HepG2 (cell line): ENCODE results near the gene ERV3-1. TPM values are rescaled to one million over a fixed set of nuclear protein-coding genes. Genes with fewer than 3 reads are reported as not detected.
A peak's percentile ranks its signal among the peaks of the same experiment; 100 is the strongest.

Experiments used
- AFF4 ChIP-seq: sonication (generic); formaldehyde crosslinking; IDR thresholded peaks from 2 replicates; pipeline ENCODE4 v1.4.0; 2020; ENCODE audit warnings: missing genetic modification reagents
- CHCHD3 ChIP-seq: sonication (generic); formaldehyde crosslinking; IDR thresholded peaks from 2 replicates; pipeline ENCODE4 v1.8.0; 2022; ENCODE audit warnings: mild to moderate bottlenecking, missing genetic modification reagents, moderate library complexity
- GLMP ChIP-seq: sonication (generic); formaldehyde crosslinking; IDR thresholded peaks from 2 replicates; pipeline ENCODE4 v1.9.0; 2021; ENCODE audit warnings: missing genetic modification reagents, mild to moderate bottlenecking, borderline replicate concordance
- GMEB1 ChIP-seq: sonication (generic); formaldehyde crosslinking; IDR thresholded peaks from 2 replicates; pipeline ENCODE4 v1.5.1; 2020; ENCODE audit warnings: missing genetic modification reagents, mild to moderate bottlenecking, borderline replicate concordance
- HNRNPUL1 ChIP-seq: fragments of 200-400 bp; formaldehyde crosslinking; IDR thresholded peaks from 2 replicates; pipeline ENCODE4 v1.6.1; 2017; ENCODE audit warnings: low read depth, mild to moderate bottlenecking, low read length, moderate library complexity
- IRF1 ChIP-seq: sonication (generic); formaldehyde crosslinking; IDR thresholded peaks from 2 replicates; pipeline ENCODE4 v1.4.0; 2020; ENCODE audit warnings: low read depth, mild to moderate bottlenecking, missing genetic modification reagents
- MAFF ChIP-seq: IDR thresholded peaks from 2 replicates; pipeline ENCODE4 v1.6.1; 2011; ENCODE audit warnings: low read depth, low read length, improper control_type of control experiment
- NCOA5 ChIP-seq: sonication (generic); formaldehyde crosslinking; IDR thresholded peaks from 2 replicates; pipeline ENCODE4 v1.4.0; 2020; ENCODE audit warnings: missing genetic modification reagents
- SP2 ChIP-seq: sonication (generic); formaldehyde crosslinking; IDR thresholded peaks from 2 replicates; pipeline ENCODE4 v1.5.1; 2020; ENCODE audit warnings: mild to moderate bottlenecking, missing genetic modification reagents
- ZBTB21 ChIP-seq: sonication (generic); formaldehyde crosslinking; IDR thresholded peaks from 2 replicates; pipeline ENCODE4 v1.4.0; 2020; ENCODE audit warnings: missing genetic modification reagents
- ZBTB46 ChIP-seq: sonication (generic); formaldehyde crosslinking; IDR thresholded peaks from 2 replicates; pipeline ENCODE4 v1.4.0; 2020; ENCODE audit warnings: mild to moderate bottlenecking, missing genetic modification reagents, borderline replicate concordance
- ZBTB49 ChIP-seq: sonication (generic); formaldehyde crosslinking; IDR thresholded peaks from 2 replicates; pipeline ENCODE4 v1.4.0; 2020; ENCODE audit warnings: missing genetic modification reagents, borderline replicate concordance
- ZFP36 ChIP-seq: fragments of 150-350 bp; IDR thresholded peaks from 2 replicates; pipeline ENCODE4 v1.6.1; 2018; ENCODE audit warnings: borderline replicate concordance, low read length, low read depth; ENCODE audit not compliant: partially characterized antibody
- ZFP62 ChIP-seq: sonication (generic); formaldehyde crosslinking; IDR thresholded peaks from 2 replicates; pipeline ENCODE4 v1.4.0; 2020; ENCODE audit warnings: missing genetic modification reagents
- ZNF180 ChIP-seq: sonication (generic); formaldehyde crosslinking; IDR thresholded peaks from 2 replicates; pipeline ENCODE4 v1.4.0; 2020; ENCODE audit warnings: low read depth, missing genetic modification reagents, borderline replicate concordance
- ZNF776 ChIP-seq: sonication (generic); formaldehyde crosslinking; IDR thresholded peaks from 2 replicates; pipeline ENCODE4 v1.4.0; 2020; ENCODE audit warnings: mild to moderate bottlenecking, missing genetic modification reagents
- ZNF777 ChIP-seq: sonication (generic); formaldehyde crosslinking; IDR thresholded peaks from 2 replicates; pipeline ENCODE4 v1.4.0; 2020; ENCODE audit warnings: missing genetic modification reagents
- polyA plus RNA-seq, 8 experiments: library from polyadenylated mRNA; depleted of rRNA in 3 of 8; stranded (reverse) in 7 of 8; unstranded in 1 of 8; fragments of >200 nt; fragmentation: Illumina TruSeq in 4 of 8; extraction: Trizol in 4 of 8; gene quantifications; 2 replicates each; pipeline versions ENCODE4 v1.2.1 to v1.2.3, GENCODE V29; 2011 to 2016; ENCODE audit warnings: low read depth in 4 of 8, missing spikeins in 1 of 8, mixed read lengths in 1 of 8; ENCODE audit not compliant: insufficient read depth in 1 of 8
- total RNA-seq, 5 experiments: library from RNA; depleted of rRNA; stranded (reverse); fragments of >200 nt; fragmentation: Illumina TruSeq; extraction: Trizol; gene quantifications; 2 replicates each; pipeline ENCODE4 v1.2.3, GENCODE V29; 2016; ENCODE audit warnings: low read depth in 1 of 5

ERV3-1 gene
- total and polyA plus RNA-seq, 2 of the 13 experiments (the other 11 are each of a cell fraction or from before 2014, with no cell fraction given): 20.4 to 86.3 TPM

GRCh38 chr7:64947252-64948000 lies 59.1 kb downstream of the ERV3-1 start (continued):
- TF ChIP-seq ZBTB49 (CRISPR knock-in tag) (no peak), ZBTB46 (CRISPR knock-in tag) (no peak), ZNF777 (CRISPR knock-in tag) (peak; percentile 56), ZFP36 (no peak), ZNF180 (CRISPR knock-in tag) (no peak), ZFP62 (CRISPR knock-in tag) (no peak), ZNF776 (0 out of 2 replicates have a peak, but pooled peaks have one; percentile 25), CHCHD3 (CRISPR knock-in tag) (no peak), SP2 (CRISPR knock-in tag) (no peak), IRF1 (CRISPR knock-in tag) (no peak), NCOA5 (CRISPR knock-in tag) (no peak), GLMP (CRISPR knock-in tag) (no peak), ZBTB21 (CRISPR knock-in tag) (no peak), GMEB1 (CRISPR knock-in tag) (no peak), MAFF (no peak), AFF4 (CRISPR knock-in tag) (no peak), HNRNPUL1 (no peak)
